ENCODE measurements around the gene ZNFX1.

Gene ZNFX1

DNA sequence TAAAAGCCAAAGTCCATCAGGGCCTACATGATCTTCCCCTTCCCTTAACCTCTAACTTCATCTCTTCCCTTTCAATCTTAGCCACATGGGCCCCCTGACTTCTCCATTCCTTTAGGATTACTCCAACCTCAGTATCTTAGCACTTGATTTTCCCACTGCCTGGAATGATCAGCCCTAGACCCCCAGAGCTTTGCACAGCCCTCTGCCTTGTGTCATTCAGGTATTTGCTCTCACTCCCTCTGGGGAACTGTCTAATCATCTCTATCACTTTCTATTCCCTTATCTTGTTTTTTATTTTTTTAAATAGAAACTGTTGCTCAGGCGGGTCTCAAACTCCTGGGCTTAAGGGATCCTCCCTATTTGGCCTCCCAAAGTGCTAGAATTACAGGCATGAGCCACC lies 13.3 kb upstream of the ZNFX1 start:
- no peak for DNase-seq

GRCh38 chr20:49290608-49291191 lies 12.8 kb upstream of the ZNFX1 start:
- no peak for DNase-seq

DNA sequence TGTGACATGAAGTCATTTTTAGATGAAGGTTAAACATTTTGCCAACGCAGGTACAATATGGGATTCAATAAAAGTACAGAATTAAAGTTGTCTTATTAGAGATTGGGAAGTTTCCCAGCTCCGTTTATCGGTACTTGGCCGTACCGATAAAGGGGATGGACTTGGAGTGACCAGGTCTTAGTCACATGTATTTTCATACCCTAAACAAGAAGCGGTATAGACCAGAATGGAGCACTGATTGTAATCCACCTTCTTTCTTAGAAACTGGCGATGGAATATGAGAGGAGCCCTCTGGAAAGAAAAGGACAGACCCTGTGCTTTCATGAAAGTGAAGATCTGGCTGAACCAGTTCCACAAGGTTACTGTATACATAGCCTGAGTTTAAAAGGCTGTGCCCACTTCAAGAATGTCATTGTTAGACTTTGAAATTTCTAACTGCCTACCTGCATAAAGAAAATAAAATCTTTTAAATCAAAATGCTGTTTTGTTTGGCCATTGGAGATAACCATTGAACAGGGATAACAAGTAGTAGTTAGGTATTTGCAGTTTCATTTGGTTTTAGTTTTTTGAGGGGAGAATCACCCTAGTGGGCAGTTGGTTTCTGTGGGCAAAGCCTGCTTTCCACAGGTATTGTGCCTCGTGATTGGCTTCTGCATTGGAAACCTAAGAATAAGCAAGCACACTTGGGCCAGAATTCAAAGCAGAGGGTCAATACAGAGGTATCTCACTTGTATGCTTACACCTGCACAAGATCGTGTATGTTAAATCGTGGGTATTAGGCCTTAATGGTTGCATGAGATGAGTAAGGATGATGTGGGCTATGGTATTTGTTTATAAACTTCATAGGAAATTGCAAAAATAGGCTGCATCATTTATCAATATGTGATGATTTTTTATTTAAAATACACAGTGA lies 11.2 kb upstream of the ZNFX1 start:
- no peak for DNase-seq

GRCh38 chr20:49288250-49288751 lies 10.4 kb upstream of the ZNFX1 start:
- DNase-seq = no peak

GRCh38 chr20:49287555-49288249 lies 9.8 kb upstream of the ZNFX1 start:
- no peak for DNase-seq

- no peak for DNase-seq
These were observed 9.1 kb upstream of the ZNFX1 start for GRCh38 chr20:49286689-49287551.

DNA sequence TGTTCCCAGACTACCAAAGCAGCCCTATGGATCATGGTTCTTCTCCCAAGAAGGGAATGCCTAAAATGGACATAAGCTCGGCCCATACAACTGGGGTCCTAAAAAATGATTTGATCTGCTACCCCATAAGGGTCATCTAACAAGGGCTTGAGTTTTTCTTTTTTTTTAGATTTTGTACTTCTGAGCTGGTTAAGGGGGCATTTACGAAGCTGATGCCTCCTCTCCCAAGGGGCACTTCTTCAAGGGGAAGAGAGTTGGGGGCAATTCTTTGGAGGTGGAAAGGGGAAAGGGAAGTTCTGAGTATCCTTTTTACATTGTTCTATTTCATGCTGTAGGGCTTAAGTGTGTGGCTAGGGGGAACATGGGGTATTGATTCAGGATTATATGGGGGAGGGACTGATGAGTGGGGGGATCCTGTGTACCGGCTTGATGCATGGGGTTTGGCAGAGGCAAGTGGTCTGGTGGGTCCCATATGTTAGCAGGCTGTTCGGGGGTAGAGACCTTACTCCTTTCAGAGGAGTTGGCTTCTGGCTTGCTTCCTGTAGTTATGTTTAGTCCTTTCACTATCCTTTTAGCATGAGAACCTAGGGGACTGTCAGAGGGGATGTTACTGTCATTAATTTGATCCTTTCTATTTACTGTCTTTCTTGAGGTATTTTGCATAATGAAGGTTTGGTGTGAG lies 8.1 kb upstream of the ZNFX1 start:
- DNase-seq = no peak

DNA sequence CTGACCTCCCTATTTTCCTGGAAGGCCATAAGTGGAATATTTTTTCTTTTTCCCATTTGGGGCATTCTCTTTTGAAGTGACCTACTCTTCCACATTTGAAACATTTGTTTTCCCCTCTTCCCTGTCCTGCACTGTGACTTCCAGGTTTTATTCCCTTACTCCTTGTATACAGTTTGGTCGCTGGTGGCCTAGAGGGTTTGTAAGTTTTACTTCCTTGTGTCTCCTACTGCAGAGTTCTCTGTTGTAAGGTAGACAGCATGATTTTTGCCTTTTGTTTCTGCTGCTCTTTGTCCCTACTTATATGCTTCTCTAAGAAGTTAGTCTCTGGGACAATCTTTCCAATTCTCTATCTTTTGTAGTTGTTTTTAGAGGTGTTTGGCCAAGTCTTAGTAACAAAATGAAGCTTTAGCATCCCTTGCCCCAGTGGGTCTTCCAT lies 7.4 kb upstream of the ZNFX1 start:
- no peak for DNase-seq

DNA sequence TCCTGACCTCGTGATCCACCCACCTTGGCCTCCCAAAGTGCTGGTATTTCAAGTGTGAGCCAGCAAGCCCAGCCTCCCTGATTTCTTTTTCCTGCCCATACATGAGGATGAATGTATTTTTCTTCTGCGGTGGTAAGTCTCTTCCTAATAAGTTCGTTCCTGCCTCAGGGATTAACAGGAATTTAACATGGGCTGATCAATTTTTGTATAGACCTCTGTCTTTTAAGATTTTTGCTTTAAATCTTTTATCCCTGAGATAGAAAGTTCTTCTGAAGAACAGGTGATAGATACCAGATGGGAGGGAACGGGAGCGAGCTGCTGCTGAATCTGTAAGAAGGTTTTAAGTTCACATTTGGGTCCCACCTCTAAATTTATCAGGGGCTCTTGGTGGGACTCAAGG lies 7.0 kb upstream of the ZNFX1 start:
- no peak for DNase-seq

- DNase-seq = no peak
These were observed 6.1 kb upstream of the ZNFX1 start for GRCh38 chr20:49283703-49284625.

- no peak for DNase-seq
These were observed 5.4 kb upstream of the ZNFX1 start for GRCh38 chr20:49283176-49283702.

GRCh38 chr20:49282584-49283171 lies 4.8 kb upstream of the ZNFX1 start:
- no peak for DNase-seq

GRCh38 chr20:49281913-49282467 lies 4.1 kb upstream of the ZNFX1 start:
- no peak for DNase-seq

- peak; percentile 17 for DNase-seq
These were observed 3.4 kb upstream of the ZNFX1 start for GRCh38 chr20:49281059-49281912.

- peak; percentile 9 for DNase-seq
These were observed 2.7 kb upstream of the ZNFX1 start for GRCh38 chr20:49280463-49281058.

DNA sequence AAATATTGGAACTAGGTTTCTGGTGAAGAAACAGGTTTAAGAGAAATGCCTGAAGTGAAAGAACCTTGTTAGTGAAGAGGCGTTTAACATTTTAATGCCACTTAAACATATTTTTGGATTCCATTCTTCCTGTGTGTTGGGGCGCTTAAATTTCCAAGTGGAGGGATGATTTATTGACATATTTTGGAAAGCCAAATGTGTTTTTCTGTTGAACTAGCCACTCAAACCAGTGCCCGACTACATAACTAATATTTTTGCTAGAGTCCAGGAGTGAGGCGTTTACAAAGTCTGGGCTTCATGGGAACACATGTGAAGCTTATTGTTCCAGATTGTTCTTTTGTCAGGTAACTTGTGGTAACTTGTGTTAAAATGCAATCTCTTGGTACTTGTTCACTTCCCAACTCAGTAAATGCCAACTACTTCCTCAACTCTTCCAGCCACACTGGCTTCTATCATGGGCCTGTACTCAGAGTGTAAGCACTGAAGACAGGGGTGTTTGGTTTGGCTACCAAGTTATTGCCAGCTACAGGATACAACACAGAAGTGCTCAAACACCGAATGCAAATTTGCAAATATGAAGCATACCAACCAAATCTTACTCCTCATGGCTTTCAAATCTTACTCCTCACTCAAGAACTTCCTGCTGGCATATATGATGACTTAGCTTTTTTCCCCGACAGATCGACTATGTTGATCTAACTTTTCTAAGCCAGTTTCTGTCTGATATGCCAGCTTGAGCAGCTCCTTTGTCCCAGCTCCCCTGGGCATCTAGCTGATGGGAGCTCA lies 2.0 kb upstream of the ZNFX1 start:
- no peak for DNase-seq
